Endothelial cell of umbilical vein (primary cell): ENCODE measurements around the gene RAD23B. TPM values are rescaled to one million over a fixed set of nuclear protein-coding genes. Genes with fewer than 3 reads are reported as not detected.

Experiments used
- BruUV-seq: library from RNA; stranded (reverse); fragments of 400-500 nt; replicated peaks from 2 replicates; lab custom pipeline; 2021; lab: Mats Ljungman, UMichigan
- CTCF ChIA-PET: fragments of 300-600, 350-600 bp; sonication (Branson Sonifier 250); formaldehyde crosslinking; loops from one replicate; lab custom pipeline; 2021; ENCODE audit warnings: antibody characterized with exemption, inconsistent platforms; lab: Charles Lee
- POLR2A ChIA-PET: fragments of 300-600, 350-600 bp; sonication (Branson Sonifier 250); formaldehyde crosslinking; loops from one replicate; lab custom pipeline; 2021; ENCODE audit warnings: antibody characterized with exemption, inconsistent platforms; lab: Charles Lee
- DNase-seq: peaks from one replicate; pipeline ENCODE4 v3.0.0-alpha.2; 2011; ENCODE audit warnings: low read depth, low spot score
- FAIRE-seq: peaks from 2 replicates; lab custom pipeline; 2011; peaks lifted over from hg19 to GRCh38; lab: Jason Lieb, UNC
- H2AFZ ChIP-seq: 2 replicates; pipeline ENCODE4 v1.6.0; 2012; ENCODE audit warnings: low read depth, low read length, control low read depth, inconsistent platforms
- H3K27ac ChIP-seq: 2 replicates; pipeline ENCODE4 v1.5.1; 2011; ENCODE audit warnings: low read depth, mild to moderate bottlenecking, control low read depth, low read length, moderate library complexity; ENCODE audit not compliant: insufficient read depth
- H3K27me3 ChIP-seq, 2 experiments: 2 replicates each; pipeline versions ENCODE4 v1.6.0 to v1.6.1; 2011; ENCODE audit warnings: low read length in 2 of 2, mixed read lengths in 1 of 2; ENCODE audit not compliant: control insufficient read depth in 2 of 2, insufficient read depth in 2 of 2
- H3K36me3 ChIP-seq, 2 experiments: 2 replicates in 1 of 2; 3 replicates in 1 of 2; pipeline ENCODE4 v1.5.1; 2011; ENCODE audit warnings: low read length in 2 of 2, mild to moderate bottlenecking in 1 of 2, moderate library complexity in 1 of 2; ENCODE audit not compliant: control insufficient read depth in 2 of 2, insufficient read depth in 2 of 2; ENCODE audit errors: extremely low read depth in 1 of 2
- H3K4me1 ChIP-seq: 3 replicates; pipeline ENCODE4 v1.5.1; 2011; ENCODE audit warnings: mild to moderate bottlenecking, low read length; ENCODE audit not compliant: control insufficient read depth, insufficient read depth; ENCODE audit errors: extremely low read depth
- H3K4me2 ChIP-seq: 2 replicates; pipeline ENCODE4 v1.6.1; 2011; ENCODE audit warnings: low read length, control low read depth, mixed read lengths; ENCODE audit not compliant: insufficient read depth
- H3K4me3 ChIP-seq, 3 experiments: fragments of 200-600 bp in 1 of 3; sonication (generic), shearing (Covaris generic) in 1 of 3; replicated peaks in 1 of 3; 2 replicates each; pipeline ENCODE4 v1.5.1; 2011 to 2016; ENCODE audit warnings: control low read depth in 3 of 3, low read length in 3 of 3, mild to moderate bottlenecking in 2 of 3, inconsistent platforms in 1 of 3, low read depth in 1 of 3, moderate library complexity in 1 of 3; ENCODE audit not compliant: insufficient read depth in 1 of 3
- H3K79me2 ChIP-seq: 2 replicates; pipeline ENCODE4 v1.6.0; 2012; ENCODE audit warnings: low read length, inconsistent platforms; ENCODE audit not compliant: control insufficient read depth, insufficient read depth
- H3K9ac ChIP-seq: replicated peaks from 2 replicates; pipeline ENCODE3; 2011; ENCODE audit warnings: low read length, control low read depth; ENCODE audit not compliant: insufficient read depth; ENCODE audit errors: extremely low read depth
- H3K9me1 ChIP-seq: replicated peaks from 3 replicates; pipeline ENCODE4 v1.6.0; 2011; ENCODE audit warnings: mild to moderate bottlenecking, low read length; ENCODE audit not compliant: control insufficient read depth, insufficient read depth; ENCODE audit errors: extremely low read depth
- H3K9me3 ChIP-seq: replicated peaks from 2 replicates; pipeline ENCODE4 v1.5.1; 2012; ENCODE audit warnings: low read length, inconsistent platforms; ENCODE audit not compliant: control insufficient read depth, insufficient read depth
- H4K20me1 ChIP-seq: replicated peaks from 2 replicates; pipeline ENCODE3; 2011; ENCODE audit warnings: mild to moderate bottlenecking, low read length; ENCODE audit not compliant: control insufficient read depth, insufficient read depth; ENCODE audit errors: extremely low read depth
- CTCF ChIP-seq, 2 donors: IDR thresholded peaks; 1 replicate in 1 of 2; 2 replicates in 1 of 2; pipeline ENCODE4 v1.5.1; 2011; ENCODE audit warnings: low read length in 2 of 2, mild to moderate bottlenecking in 2 of 2, moderate library complexity in 2 of 2, control low read depth in 1 of 2, inconsistent platforms in 1 of 2, low read depth in 1 of 2; ENCODE audit not compliant: insufficient read depth in 1 of 2; ENCODE audit errors: extremely low read depth in 1 of 2
- FOS ChIP-seq: IDR thresholded peaks from 2 replicates; pipeline ENCODE4 v1.6.1; 2011; ENCODE audit warnings: mild to moderate bottlenecking, low read length, moderate library complexity, borderline replicate concordance; ENCODE audit not compliant: insufficient read depth
- JUN ChIP-seq: IDR thresholded peaks from 2 replicates; pipeline ENCODE4 v1.6.1; 2011; ENCODE audit warnings: borderline replicate concordance, low read depth; ENCODE audit not compliant: insufficient read length, insufficient read depth
- MAX ChIP-seq: IDR thresholded peaks from 2 replicates; pipeline ENCODE4 v1.6.1; 2011; ENCODE audit not compliant: insufficient read depth, insufficient read length
- MYC ChIP-seq: IDR thresholded peaks from one replicate; pipeline ENCODE4 v1.6.1; 2011; ENCODE audit warnings: mild to moderate bottlenecking, low read depth, low read length
- dilution Hi-C: fragments of 300-500 bp; cut with MboI; formaldehyde crosslinking; loops from one replicate; pipeline ENCODE4 v1.15.0; 2019; ENCODE audit warnings: low sequenced_read_pairs; ENCODE audit not compliant: extremely low pct_ligation_motif_present
- intact Hi-C: fragments of 100-400 bp; cut with micrococcal nuclease; formaldehyde crosslinking; loops from one replicate; pipeline ENCODE4 v1.10.0; 2022
- polyA plus RNA-seq, 4 experiments: library from polyadenylated mRNA; depleted of rRNA in 3 of 4; stranded (reverse) in 3 of 4; unstranded in 1 of 4; fragments of >200 nt; gene quantifications; 2 replicates each; pipeline versions ENCODE4 v1.2.1 to v1.2.3, GENCODE V29; 2011 to 2012; ENCODE audit warnings: missing spikeins in 1 of 4
- total RNA-seq: library from RNA; stranded (reverse); gene quantifications from 2 replicates; pipeline ENCODE4 v1.2.3, GENCODE V29; 2021

Gene RAD23B
- total and polyA plus RNA-seq, 2 donors (not counting 3 experiments of a cell fraction or from before 2014, with no cell fraction given), result 63.8 to 100 TPM

GRCh38 chr9:107375651-107376369, 92.7 kb downstream of the RAD23B start:
- no peak overlapping the region for H3K27ac ChIP-seq
- no peaks in the 10 kb centered on the region for H3K36me3 ChIP-seq
- H3K4me1 ChIP-seq, result no peaks in the 10 kb centered on the region
- H3K27me3 ChIP-seq, result no peaks in the 10 kb centered on the region
- ChIA-PET CTCF (no interaction called here), POLR2A (no interaction called here)
- no TSS peak for BruUV-seq
- intact Hi-C loops (no loop called here), dilution Hi-C loops (no loop called here)
- no peaks in the 10 kb centered on the region for H4K20me1 ChIP-seq
- TF ChIP-seq CTCF (IDR thresholded peaks at IDR 0.05; ENCODE audit: extremely low read depth in 1 of 2, insufficient read depth in 1 of 2, low read depth in 1 of 2, low read length in 2 of 2) (no peak), JUN (no peak), MYC (no peak), FOS (no peak), MAX (no peak)
- no peaks in the 10 kb centered on the region for H3K9me3 ChIP-seq
- no peak overlapping the region for H3K4me3 ChIP-seq
- H3K9me1 ChIP-seq, result no peaks in the 10 kb centered on the region
- no peak for DNase-seq
- H3K9ac ChIP-seq, result no peak overlapping the region
- no peaks in the 10 kb centered on the region for H3K79me2 ChIP-seq
- H3K4me2 ChIP-seq, result no peak overlapping the region
- no peak overlapping the region for H2AFZ ChIP-seq
- FAIRE-seq, result no peak
